K562 (cell line): Measurements from ENCODE around the gene E2F2. TPM values are rescaled to one million over a fixed set of nuclear protein-coding genes. Genes with fewer than 3 reads are reported as not detected.

ENCODE experiments used
- ARHGAP35 ChIP-seq: fragments of 450-650 bp; IDR thresholded peaks from 2 replicates; pipeline ENCODE4 v1.6.1; 2018; ENCODE audit not compliant: partially characterized antibody
- CCNT2 ChIP-seq: IDR thresholded peaks from 2 replicates; pipeline ENCODE4 v1.6.1; 2011; ENCODE audit warnings: borderline replicate concordance, low read depth, mild to moderate bottlenecking, moderate library complexity, mixed read lengths, low read length; ENCODE audit not compliant: insufficient read length; ENCODE audit errors: extremely low read depth
- HDGF ChIP-seq: fragments of 450-650 bp; IDR thresholded peaks from 2 replicates; pipeline ENCODE4 v1.6.1; 2016
- HMGXB4 ChIP-seq: sonication (generic); formaldehyde crosslinking; IDR thresholded peaks from 2 replicates; pipeline ENCODE4 v1.8.1; 2023; ENCODE audit warnings: mild to moderate bottlenecking, missing genetic modification reagents
- NCOR1 ChIP-seq: fragments of 450-650 bp; IDR thresholded peaks from 2 replicates; pipeline ENCODE4 v1.6.1; 2016; ENCODE audit warnings: mild to moderate bottlenecking, moderate library complexity
- PRMT5 ChIP-seq: sonication (generic); formaldehyde crosslinking; IDR thresholded peaks from 2 replicates; pipeline ENCODE4 v1.5.0; 2020; ENCODE audit warnings: missing genetic modification reagents
- RBM15 ChIP-seq: fragments of 200-400 bp; formaldehyde crosslinking; IDR thresholded peaks from 2 replicates; pipeline ENCODE4 v1.6.1; 2018; ENCODE audit warnings: mild to moderate bottlenecking, low read length, moderate library complexity; ENCODE audit not compliant: insufficient read depth
- RERE ChIP-seq: sonication (generic); formaldehyde crosslinking; IDR thresholded peaks from 2 replicates; pipeline ENCODE4 v1.8.0; 2023; ENCODE audit warnings: missing genetic modification reagents, mild to moderate bottlenecking, borderline replicate concordance
- SLC30A9 ChIP-seq: fragments of 250-450 bp; sonication (Bioruptor Pico); IDR thresholded peaks from 2 replicates; pipeline ENCODE4 v1.8.0; 2022; ENCODE audit warnings: mild to moderate bottlenecking, moderate library complexity
- THRAP3 ChIP-seq: fragments of 450-650 bp; IDR thresholded peaks from 2 replicates; pipeline ENCODE4 v1.6.1; 2016; ENCODE audit warnings: mild to moderate bottlenecking, inconsistent platforms, borderline replicate concordance
- ZBTB7A ChIP-seq: IDR thresholded peaks from 2 replicates; pipeline ENCODE4 v1.6.1; 2011; ENCODE audit warnings: low read depth, mild to moderate bottlenecking, low read length, moderate library complexity, borderline replicate concordance; ENCODE audit not compliant: control insufficient read depth
- ZNF695 ChIP-seq: fragments of 450-650 bp; formaldehyde crosslinking; IDR thresholded peaks from 2 replicates; pipeline ENCODE4 v1.4.0; 2020; ENCODE audit warnings: mild to moderate bottlenecking, moderate library complexity
- ZZZ3 ChIP-seq: fragments of 450-650 bp; IDR thresholded peaks from 2 replicates; pipeline ENCODE4 v1.6.1; 2016; ENCODE audit warnings: antibody characterized with exemption, mild to moderate bottlenecking, moderate library complexity
- polyA plus RNA-seq, 8 experiments: library from polyadenylated mRNA; depleted of rRNA in 4 of 8; stranded (reverse) in 5 of 8; unstranded in 3 of 8; fragments of >200 nt; fragmentation: Nextera tagmentation in 2 of 8; fragmentation: Illumina TruSeq in 1 of 8; extraction: Ambion mirVana in 2 of 8; extraction: Trizol in 1 of 8; gene quantifications; 2 replicates each; pipeline versions ENCODE4 v1.2.1 to v1.2.3, GENCODE V29; 2011 to 2014; ENCODE audit warnings: inconsistent platforms in 1 of 8, missing spikeins in 1 of 8
- total RNA-seq, 7 experiments: library from RNA; depleted of rRNA in 6 of 7; stranded (reverse); fragments of >200 nt in 6 of 7; fragmentation: Illumina TruSeq in 2 of 7; extraction: Trizol in 2 of 7; gene quantifications; 2 replicates each; pipeline versions ENCODE4 v1.2.1 to v1.2.3, GENCODE V29; 2011 to 2021; ENCODE audit warnings: low replicate concordance in 1 of 7
- TF ChIP-seq, protein P1 (sequence below): fragments of 450-650 bp; formaldehyde crosslinking; conservative IDR thresholded peaks from 2 replicates; pipeline ENCODE4 v1.4.0; 2022; ENCODE audit warnings: mild to moderate bottlenecking, missing genetic modification characterization
- TF ChIP-seq, protein P2 (sequence below), 2 experiments: fragments of 450-650 bp in 1 of 2; sonication (generic) in 1 of 2; formaldehyde crosslinking; conservative IDR thresholded peaks; 2 replicates each; pipeline versions ENCODE4 v1.4.0 to v1.8.1; 2020 to 2022; ENCODE audit warnings: mild to moderate bottlenecking in 1 of 2, missing genetic modification reagents in 1 of 2
- TF ChIP-seq, protein P3 (sequence below), 2 experiments: IDR thresholded peaks; 2 replicates each; pipeline ENCODE4 v1.6.1; 2011; ENCODE audit warnings: borderline replicate concordance in 1 of 2, control low read depth in 1 of 2, low read depth in 1 of 2, low read length in 1 of 2, mild to moderate bottlenecking in 1 of 2, mixed read lengths in 1 of 2, moderate library complexity in 1 of 2; ENCODE audit not compliant: insufficient read depth in 1 of 2, insufficient read length in 1 of 2, poor library complexity in 1 of 2, severe bottlenecking in 1 of 2; ENCODE audit errors: extremely low read depth in 1 of 2

The E2F2 gene
- total and polyA plus RNA-seq, 9 of the 15 experiments (the other 6 are each of a cell fraction or from before 2014, with no cell fraction given), result 3.1 to 25.3 (median 11.4) TPM

DNA sequence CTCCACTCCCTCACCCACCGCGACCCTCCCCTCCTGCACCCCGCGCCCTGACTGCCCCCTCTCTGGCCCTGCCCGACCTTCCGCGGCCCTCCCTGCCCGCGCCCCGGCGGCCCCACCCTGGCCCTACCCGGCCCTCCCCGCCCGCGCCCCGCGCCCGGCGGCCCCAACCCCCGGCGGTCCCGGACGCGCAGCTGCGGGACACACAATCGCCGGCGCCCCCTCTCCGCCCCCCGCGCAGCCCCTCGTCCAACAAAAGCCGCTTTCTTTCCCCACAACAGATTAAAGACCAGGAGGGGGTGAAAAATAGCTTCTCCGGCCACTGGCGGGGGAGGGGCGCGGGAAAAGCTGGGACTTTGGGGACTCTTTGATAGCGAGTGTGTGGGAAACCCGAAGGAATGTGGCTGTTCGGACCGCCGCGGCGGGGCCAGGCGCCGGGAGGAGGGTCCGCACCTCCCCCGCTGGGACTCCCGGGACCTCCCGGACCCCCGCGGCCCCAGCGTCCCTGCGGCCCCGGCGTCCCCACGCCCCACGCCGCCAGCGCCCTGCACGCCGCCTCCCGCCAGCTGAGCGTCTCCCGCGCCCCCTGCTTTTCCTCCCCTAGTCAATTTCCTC lies 37.1 kb upstream of the E2F2 start (continued):
- no peak for TF ChIP-seq RERE (CRISPR knock-in tag)
- no peak for TF ChIP-seq ZZZ3
- TF ChIP-seq CCNT2, result peak; percentile 19
- TF ChIP-seq, protein P1, sequence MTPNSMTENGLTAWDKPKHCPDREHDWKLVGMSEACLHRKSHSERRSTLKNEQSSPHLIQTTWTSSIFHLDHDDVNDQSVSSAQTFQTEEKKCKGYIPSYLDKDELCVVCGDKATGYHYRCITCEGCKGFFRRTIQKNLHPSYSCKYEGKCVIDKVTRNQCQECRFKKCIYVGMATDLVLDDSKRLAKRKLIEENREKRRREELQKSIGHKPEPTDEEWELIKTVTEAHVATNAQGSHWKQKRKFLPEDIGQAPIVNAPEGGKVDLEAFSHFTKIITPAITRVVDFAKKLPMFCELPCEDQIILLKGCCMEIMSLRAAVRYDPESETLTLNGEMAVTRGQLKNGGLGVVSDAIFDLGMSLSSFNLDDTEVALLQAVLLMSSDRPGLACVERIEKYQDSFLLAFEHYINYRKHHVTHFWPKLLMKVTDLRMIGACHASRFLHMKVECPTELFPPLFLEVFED (CRISPR knock-in tag), result no peak
- no peak for TF ChIP-seq SLC30A9 (CRISPR knock-in tag)
- no peak for TF ChIP-seq ZNF695 (CRISPR knock-in tag)
- TF ChIP-seq HDGF, result no peak
- 0 out of 2 replicates have a peak, but pooled peaks have one; percentile 43 for TF ChIP-seq HMGXB4
- TF ChIP-seq ZBTB7A, result no peak; the same call in 1 of the 2 replicates
- TF ChIP-seq, protein P2, sequence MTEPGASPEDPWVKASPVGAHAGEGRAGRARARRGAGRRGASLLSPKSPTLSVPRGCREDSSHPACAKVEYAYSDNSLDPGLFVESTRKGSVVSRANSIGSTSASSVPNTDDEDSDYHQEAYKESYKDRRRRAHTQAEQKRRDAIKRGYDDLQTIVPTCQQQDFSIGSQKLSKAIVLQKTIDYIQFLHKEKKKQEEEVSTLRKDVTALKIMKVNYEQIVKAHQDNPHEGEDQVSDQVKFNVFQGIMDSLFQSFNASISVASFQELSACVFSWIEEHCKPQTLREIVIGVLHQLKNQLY (CRISPR knock-in tag; conservative IDR thresholded peaks at IDR 0.05), result no peak
- TF ChIP-seq ARHGAP35, result no peak
- TF ChIP-seq, protein P3, sequence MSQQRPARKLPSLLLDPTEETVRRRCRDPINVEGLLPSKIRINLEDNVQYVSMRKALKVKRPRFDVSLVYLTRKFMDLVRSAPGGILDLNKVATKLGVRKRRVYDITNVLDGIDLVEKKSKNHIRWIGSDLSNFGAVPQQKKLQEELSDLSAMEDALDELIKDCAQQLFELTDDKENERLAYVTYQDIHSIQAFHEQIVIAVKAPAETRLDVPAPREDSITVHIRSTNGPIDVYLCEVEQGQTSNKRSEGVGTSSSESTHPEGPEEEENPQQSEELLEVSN (IDR thresholded peaks at IDR 0.05; ENCODE audit: borderline replicate concordance in 1 of 2, extremely low read depth in 1 of 2, insufficient read depth in 1 of 2, insufficient read length in 1 of 2, low read depth in 1 of 2, low read length in 1 of 2, poor library complexity in 1 of 2, severe bottlenecking in 1 of 2), result peak; percentile 30 to 73
- no peak for TF ChIP-seq PRMT5
- TF ChIP-seq RBM15, result no peak
- no peak for TF ChIP-seq THRAP3
- TF ChIP-seq NCOR1, result no peak
